Measurements from ENCODE around the gene NRF1.

GRCh38 chr7:129792721-129793120 lies 181.2 kb downstream of the NRF1 start:
- TF ChIP-seq L3MBTL2 (conservative IDR thresholded peaks at IDR 0.05) (no peak), NFRKB (IDR thresholded peaks at IDR 0.05) (no peak), PKNOX1 (IDR thresholded peaks at IDR 0.05) (no peak), FOXA1 (IDR thresholded peaks at IDR 0.05) (no peak), SUZ12 (IDR thresholded peaks at IDR 0.05) (no peak), FOXK2 (IDR thresholded peaks at IDR 0.05) (no peak)

Measured in HEK293T (cell line).